RPMI8226 (cell line): ENCODE data around the gene DCBLD2.
A peak's percentile ranks its signal among the peaks of the same experiment; 100 is the strongest.

Experiments
- DNase-seq: peaks from one replicate; pipeline ENCODE4 v3.0.0-alpha.2; 2015

The DCBLD2 gene

DNA sequence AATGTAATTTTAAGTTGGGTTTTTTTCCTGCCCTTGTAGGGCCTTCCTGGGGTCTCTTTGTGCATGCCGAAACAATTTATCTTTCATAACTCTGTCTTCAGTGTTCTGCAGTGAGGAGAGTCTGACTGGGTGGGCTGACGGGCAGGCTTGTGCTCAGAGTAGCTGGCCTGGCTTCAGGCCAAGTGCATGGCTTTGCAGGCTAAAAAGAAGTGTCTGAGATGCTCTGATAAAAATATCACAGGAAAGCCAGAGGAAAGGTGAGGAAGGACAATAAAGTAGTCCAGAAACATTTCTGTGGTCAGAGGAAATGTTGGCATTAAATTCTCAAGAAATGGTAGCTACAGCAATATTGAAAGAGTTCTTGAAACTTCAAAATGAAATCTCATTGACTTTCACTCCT is 112.8 kb downstream of the DCBLD2 start:
- DNase-seq = no peak

DNA sequence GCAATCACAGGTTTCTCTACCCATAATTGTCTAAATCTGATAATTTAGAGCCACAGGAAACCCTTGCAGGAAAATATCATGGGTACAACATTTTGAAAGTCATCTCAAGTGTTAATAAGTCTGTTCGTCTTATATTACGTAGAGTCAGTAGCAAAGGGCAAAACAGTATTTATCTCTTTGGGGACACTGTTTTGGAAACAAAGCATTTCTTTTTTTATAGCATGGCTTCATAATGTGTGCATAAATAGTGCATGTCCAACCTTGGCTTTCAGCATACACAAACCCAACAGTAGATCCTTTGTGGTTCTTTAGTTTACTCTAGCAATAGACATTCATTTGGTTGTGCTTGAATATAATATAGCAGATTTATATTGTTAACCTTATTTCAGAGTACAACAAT is 114.3 kb downstream of the DCBLD2 start:
- DNase-seq = no peak

DNA sequence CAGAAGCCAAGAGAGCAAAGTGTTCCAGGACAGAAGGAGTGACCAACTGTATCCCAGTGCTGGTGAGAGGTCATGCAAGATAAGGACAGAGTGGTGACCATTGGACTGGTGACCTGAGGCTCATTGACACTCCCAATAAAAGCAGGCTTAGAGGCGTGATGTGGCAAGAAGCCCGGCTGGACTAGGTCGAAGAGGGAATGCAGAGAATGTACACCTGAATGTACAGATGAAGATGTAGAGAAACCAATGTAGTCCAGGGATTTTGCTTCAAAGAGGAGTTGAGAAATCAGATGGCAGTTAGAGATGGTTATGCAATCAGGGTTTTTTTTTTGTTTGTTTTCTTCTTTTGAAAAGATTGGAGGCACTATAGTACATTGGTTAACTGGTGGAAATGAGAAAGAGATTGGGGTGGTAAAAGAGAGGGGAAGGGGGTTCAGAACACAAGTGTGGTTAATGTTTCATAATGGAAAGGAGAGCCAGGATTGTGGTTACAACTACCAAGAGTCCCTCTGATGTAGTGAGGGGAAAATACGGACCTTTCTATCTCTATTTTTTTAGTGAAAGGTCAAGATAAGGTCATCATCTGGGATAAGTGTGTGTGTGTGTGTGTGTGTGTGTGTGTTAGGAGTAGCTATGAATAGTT is 115.0 kb downstream of the DCBLD2 start:
- DNase-seq = no peak

DNA sequence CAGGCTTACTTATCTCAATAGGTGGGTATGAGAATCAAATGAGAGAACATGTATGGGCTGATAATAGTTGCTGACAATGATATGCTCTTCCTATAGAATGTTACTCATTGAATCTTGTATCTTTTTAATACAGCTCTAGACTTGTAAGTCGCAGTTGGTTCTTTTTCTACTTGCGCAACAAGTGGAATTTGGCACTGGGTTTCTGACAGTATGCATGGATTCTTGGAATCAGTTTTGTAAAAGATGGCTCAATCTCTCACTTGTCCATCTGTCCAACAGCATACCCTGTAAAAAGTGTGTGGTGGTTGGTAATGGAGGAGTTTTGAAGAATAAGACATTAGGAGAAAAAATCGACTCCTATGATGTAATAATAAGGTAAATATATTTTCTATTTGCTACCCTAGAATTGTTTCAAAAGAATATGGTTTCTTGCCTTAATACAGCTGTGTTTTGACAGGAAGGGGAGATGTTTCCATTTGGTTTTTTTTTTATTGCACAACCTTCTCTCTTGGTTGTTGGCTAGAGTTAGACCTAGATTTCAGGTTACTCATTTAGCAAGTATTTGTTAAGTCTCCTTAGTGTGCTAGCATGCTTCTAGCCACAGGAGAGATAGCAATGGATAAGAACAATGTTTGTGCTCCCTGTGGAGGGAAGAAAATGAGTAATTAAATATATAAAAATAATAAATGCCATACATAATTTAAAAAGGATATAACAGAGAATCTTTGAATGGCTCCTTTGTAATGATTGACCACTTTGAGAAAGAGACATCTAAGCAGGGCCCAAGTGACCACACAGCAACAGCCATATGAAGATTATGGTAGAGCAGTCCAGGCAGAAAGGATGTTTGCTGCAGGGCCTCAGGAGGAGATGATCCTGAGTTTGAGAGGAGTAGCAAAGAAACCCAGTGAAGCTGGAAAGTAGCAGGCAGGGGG is 116.6 kb downstream of the DCBLD2 start:
- DNase-seq = no peak

DNA sequence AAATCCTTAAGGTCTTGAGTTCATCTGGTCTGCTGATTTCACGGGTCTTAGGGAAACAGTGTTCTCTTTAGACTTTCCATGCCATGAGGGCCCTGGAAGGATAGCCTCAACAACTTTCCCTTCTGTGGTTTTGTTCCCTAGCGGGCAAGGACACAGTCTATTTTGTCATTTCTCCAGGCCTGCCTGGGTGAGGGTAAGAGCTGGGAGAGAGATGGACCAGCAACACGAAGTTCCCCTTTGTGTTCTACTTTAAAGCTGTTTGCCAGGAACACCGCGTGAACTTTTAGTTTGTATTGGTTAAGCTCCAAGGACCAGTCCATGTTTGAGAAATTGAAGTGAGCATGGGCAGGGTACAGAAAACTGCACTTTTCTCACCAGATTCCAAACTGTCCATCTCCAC is 117.5 kb downstream of the DCBLD2 start:
- no peak for DNase-seq

DNA sequence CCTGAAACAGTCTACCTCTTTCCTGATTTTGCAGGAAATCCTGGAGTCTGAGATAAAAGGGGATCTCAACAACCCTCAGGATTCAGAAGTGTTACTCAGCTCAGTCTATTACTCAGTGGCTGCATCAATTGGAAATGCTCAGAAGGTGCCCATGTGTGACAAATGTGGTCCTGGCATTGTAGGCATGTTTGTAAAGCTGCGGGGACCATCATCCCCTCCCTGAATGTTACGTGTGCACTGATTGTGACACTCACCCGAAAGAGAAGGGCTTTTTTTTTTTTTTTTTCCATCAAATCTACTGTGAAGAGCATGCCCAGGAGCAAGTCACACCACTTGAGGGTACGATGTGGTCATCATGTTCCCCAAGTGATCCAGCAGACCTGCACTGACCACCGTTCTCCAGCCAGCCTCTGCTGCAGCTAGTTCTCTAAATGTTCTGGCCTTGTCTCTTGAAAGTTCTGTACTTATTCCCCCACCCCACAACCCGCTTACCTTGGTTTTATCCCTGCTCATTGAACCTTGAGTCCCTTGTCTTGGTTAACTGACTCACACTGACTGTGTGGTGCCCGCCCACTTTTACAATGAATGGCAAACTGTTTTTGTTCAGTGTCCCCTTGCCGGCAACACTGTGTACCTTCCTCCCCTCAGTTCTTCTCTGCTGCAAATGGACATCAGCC is 118.5 kb downstream of the DCBLD2 start:
- DNase-seq = no peak

DNA sequence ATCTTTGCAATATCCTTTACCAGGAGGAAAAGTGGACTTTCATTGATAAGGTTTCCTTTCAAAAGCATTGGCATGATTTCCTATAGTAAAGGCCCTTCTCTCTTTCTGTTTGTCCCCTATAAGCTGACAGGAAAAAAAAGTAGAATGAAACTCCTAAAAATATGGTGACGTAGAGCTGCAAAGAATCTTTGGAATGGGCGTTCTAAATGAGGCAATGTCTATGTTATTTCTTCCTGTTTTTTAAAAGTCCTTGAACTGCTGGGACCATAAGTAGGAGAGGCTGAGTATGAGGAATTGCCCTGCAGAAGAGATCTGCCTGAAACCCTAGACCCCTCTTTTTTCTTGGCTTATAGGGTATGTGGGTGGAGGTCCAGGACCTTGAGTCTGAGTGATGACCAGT is 121.2 kb downstream of the DCBLD2 start:
- no peak for DNase-seq

DNA sequence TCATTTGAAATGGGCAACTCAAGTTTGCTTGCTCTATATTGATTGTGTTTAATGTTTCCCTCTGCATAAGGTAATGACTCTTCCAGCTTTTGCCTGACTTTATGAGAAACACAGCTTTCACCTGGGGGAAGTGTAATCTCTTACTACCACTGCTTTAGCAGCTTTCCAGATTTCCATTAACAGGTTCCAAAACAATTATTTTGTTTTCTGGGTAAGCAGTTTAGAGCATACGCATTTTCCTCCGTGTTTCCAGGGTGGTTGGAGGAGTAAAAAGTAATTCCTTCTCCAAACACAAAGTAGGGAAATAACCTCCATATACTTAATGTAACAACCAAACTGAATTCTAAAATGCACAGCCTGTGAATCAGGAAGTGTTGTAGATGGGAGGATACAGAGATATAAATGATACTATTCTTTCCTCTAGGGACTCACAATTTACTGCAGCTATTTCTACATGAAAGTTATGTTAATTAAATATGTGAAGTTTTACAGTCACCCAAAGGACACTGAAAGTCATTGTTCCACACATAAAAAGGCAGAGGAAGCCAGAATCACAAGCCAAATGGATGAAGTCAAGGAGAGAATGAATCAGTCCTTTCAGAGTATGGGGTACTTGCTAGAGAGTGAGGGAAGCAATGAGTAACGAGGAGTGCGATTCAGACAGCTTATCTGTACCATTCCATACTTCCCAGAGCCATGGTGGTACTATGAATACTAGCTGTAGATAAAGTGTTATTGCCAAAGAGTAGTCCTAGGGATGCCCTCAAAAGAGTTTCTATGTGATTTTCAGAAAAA is 121.8 kb downstream of the DCBLD2 start:
- DNase-seq = no peak

DNA sequence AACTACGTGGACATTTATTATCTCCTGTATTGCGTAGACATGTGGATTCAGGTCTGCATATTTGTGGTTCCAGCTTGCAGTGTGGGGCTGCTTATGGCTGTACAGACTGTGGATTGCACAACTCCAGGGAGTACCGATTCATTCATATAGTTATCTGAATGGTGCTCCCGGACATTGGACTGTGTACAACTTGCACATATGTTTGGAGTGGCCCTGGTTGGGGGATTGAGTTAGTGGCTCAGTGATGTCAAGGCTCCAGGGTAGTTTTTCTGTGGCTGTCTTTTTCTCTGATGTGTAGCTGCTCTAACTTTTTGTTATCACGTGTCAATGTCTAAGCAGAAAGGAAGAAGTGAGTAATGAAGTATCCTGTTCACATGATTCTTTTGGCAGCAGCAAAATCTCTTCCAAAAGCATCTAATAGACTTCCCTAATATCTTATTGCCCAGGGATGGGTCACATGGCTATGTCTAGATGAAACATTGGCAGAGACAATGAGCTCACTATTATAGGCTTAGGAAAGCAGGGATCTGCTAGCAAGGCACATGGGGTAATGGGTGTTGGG is 122.6 kb downstream of the DCBLD2 start:
- no peak for DNase-seq

DNA sequence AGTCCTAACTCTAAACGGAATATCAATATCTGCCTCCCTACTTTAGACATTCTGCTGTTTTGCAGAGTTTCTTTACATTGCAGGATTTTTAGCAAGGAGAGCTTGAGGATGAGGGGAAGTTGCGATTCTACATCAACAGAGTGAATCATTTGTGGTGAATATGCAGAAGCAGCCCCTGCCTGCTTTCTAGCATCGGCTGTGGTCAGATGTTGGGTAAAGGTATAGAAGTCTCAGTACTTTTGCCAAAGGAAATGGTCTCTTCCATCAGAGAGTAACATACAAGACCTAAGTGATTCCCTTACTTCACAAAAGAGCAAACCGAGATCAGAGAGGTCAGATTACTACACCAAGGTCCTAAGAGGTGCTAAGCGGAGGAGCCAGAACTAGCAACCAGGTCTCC is 123.1 kb downstream of the DCBLD2 start:
- DNase-seq = no peak

DNA sequence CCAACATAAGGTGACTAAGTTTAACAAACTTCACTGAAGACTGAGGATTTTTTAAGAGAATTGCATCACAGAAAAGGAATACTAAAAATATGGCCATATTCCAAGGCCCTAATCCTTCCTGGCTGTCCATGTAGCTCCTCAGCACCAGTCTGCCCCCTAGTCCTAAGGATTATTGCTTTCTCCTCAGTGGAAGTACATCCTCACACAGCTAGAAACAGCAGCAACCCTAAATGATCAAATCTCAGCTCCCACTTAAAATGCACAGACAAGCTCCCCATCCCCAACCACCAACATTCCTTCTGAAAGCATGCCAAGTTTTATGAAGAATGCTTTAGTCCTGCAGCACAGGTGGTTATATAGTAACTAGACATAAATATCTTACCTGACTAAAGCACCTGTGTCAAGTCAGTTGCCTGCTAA is 123.7 kb downstream of the DCBLD2 start:
- peak; percentile 54 for DNase-seq

DNA sequence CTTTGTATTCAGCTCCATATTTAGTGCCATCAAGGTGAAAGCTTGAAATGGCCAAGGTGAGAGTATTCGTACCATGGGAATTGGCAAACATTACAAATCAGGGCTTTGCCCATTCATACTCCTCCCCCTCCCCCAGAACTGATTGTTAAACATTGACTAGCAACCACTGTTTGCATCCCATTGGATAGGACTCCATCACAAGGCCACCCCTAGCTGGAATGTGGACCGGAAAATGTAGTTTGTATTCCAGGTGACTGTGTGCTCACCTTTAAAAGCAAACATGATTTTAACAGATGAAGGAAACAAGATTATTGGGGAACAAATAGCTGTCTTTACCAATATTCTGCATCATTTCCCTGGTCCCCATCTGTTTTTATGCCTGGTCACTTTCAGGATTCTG is 124.2 kb downstream of the DCBLD2 start:
- DNase-seq = no peak

DNA sequence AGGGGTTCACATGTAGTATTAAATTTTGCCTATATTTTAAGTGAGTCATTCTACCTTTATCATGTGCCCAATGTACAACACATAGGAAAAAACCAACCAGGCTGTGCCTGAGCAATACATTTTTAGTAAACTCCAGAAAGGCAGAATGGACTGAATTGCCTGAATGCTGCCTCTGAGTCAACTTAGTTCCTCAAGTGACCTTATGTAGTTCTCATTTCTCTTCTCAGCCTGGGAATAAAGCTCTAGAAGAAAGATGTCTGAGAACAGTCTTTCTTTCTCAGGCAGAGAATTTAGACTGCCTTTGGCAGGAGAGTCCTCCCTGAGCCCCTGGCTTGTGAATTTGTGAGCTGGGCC is 125.4 kb downstream of the DCBLD2 start:
- no peak for DNase-seq

DNA sequence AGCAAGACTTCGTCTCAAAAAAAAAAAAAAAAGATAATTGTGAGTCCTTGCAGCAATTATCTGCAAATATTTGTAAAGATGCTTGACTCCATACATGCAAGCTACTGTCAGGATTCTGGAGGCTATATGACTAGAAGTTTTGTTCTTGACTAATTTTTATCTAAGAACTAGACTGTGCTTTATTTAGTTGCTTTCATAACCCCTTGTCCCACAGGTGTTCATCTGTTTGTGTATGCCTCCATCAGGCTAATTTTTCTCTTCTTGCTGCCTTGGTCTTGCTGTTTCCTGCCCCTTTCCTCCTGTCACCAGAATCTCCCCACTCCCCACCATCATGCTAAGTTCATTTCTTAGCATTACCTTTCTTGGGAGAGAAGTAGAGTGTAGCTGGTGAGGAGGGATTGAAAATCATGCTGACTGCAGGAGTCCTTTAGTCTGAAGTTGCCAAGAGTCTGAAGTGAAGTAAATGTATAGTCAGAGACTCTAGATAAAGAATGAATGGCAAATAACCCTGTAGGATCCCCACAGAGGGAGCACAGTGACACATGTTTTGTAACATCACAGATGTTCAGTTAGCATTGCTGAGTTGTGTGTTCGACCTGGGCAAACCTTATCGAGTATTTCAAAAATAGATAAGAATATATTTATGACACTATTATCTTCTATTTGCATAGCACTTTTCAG is 125.9 kb downstream of the DCBLD2 start:
- DNase-seq = peak; percentile 61

DNA sequence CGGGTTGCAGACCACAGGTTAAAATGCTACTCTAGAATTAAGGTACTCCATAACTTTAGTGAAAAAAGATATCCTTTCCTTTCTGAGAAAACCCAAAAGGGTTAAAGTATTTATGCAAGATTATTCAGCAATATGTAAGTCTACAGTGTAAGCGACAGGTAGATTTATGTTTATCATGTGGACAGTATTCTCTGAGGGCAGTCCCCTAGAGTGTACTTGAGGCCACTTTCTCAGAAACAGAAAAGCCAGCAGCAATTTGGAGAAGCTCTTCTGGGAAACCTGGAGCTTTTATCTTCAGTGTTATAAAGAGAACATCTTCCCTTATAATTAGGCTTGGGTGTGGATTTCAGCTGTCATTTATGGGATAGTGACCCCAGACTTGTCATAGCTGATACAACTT is 129.5 kb downstream of the DCBLD2 start:
- DNase-seq = peak; percentile 59

DNA sequence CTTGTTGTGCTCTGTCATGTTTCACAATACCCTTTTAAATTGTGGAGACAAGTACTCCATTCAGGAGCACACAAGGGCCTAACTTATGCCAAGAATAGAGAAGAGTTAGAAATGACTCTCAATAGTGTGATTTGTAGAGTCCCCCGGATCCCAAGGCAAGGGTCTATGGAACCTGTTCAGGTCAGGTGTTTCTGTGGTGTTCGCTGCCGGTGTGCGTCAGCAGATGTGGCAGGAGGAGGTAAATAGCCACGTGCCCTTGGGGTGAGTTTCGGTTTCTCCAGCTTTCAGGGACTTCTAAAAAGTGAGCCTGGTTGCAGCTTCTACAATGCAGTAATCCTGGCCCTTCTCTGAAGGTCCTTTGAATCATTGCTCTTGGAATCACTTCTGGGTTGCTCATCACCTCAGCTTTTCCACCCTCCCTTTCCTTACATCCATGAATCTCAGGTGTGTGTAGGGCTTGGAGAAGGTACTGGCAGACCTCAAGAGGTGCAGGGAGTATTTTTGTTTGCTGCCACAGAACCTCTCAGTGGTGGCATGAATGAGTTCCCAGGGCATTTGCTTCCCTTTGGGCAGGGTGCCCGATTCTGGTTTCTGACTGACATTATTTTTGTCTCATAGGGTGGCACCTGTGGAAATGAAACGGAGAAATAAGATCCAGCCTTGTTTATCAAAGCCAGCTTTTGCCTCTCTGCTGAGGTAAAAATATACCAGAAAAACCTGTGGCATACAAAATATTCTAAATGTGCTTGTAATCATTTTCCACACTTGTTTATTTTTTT is 131.0 kb downstream of the DCBLD2 start:
- DNase-seq = peak; percentile 95

DNA sequence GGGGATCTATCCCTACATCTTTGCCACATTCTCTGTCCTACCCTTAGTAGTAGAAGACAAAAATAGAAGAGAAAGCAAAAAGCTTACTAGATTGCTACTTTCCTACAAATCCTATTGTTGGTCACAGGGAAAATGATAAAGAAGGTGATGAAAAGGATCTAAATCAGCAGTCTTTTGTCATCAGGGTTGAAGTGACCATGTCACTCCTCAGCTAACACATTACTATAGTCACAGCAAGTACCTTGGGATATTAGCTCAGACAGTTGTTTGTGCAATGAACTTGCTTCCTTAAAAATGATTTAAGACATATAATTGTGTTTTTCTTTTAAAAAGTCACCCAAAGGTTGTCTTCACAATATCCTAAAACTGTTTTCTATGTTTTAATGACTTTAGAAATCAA is 132.0 kb downstream of the DCBLD2 start:
- no peak for DNase-seq

DNA sequence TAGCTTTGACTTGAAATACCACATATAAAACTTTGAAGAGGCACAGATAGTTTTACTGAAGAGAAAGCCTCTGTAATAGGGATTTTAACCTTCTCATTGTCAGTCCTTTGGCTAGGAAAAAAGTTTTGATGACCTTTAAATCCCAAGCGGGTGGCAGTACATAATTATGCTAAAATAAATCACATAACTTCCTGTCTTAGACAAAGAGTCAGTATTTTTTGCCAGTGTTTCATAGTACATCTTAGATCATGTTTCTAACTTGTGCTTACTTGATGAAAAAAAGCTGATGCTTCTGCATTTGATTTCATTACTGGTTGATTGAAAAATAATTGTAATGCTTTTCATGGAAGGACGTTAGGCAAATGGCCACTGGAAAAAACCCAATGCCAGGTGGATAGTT is 132.5 kb downstream of the DCBLD2 start:
- DNase-seq = no peak

DNA sequence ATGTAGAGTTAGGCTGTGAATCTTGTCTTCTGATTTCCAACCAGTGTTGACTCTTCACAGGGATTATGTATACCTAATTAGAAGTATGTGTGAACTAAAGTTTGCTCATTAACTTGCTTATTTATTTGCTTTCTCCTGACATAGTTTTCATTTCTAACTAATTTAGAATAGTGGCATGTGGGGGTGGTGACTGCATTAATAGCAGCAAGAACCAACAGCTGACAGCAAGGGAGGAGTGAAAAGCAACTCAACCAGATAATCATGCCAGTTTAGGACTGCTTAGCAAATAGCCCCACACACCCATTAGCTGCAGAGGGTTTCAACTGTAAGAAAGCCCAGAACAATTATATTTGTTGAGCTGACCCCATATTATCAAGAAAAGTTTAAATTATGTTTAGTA is 134.6 kb downstream of the DCBLD2 start:
- DNase-seq = peak; percentile 50

DNA sequence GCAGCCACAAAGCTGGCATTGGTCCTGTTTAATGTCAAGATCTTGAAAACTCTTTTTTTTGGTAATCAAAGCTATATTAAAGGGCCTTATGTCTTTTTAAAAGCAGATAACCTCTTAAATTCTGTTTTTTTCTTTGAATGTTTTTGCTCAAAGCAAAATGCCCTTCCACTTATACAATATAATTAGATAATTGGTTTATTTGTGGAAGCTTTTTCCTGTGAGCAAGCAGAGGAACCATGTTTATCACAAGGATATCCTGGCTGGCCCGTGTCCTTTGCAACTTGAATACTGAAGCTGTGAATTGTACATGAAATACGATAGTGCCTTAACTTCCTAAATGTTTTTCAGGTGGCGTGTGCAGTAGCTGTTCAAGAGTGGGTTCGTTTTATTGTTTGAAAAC is 135.8 kb downstream of the DCBLD2 start:
- DNase-seq = no peak

DNA sequence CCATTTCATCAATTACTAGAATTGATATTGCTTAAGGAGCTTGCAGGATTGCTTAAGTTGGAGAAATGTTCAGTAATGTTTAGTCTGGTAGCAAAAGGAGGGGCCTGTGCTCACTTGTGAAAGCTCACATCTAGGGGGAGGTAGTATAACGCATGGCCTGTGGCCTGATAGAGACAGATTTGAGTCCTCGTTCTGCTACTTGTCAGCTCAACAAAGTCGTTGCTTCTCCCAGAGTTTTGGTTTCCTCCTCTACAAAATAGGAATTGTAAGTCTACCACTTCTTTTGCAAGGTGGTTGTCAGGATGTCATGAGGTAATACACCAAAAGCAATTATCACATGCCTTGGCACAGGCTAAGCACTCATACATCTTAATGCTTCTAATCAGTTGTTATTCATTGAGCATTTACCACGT is 137.0 kb downstream of the DCBLD2 start:
- DNase-seq = peak; percentile 61
